ENCODE results near the gene PKP2.

The PKP2 gene

DNA sequence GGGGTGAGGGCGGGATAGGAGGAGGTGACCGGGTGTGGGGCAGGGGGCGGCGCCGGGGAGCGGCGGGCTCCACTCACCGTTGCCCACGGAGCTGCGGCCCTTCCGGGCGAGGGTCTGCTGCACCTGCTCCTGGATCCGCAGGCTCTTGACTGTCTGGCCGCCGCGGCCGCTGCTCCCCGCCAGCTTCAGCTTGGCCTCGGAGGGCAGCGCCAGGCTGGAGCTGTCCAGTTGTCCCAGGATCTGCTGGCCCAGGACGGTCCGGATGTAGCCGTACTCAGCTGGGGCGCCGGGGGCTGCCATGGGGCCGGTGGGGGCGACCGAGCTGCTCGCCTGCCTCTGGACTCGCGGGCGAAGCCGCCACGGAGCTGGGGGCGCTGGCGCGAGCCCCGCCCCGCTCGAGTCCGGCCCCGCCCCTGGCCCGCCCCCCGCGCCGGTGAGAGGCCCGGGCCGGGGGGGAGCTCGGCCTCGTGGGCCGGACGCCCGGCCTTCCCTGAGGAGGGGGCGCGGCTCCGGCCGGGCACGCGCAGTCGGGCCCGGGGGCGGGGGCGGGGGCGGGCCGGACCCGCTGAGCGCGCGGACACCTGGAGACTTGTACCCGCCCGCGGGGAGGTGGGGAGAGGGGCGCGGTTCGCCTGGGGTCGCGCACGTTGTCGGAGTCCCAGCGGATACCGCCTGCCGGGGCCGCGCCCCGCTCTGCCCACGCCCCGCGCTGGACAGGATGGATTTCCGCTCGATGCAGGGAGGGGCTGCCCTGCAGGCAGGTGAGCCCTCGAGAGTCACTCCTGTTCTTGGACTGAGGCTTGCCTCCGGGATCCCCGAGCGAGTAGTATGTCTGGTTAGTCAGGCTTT, at the start of gene PKP2:
Gene PKP2 (minus strand): TSS at position 346 of the 849 bp plus-strand sequence. CDS start 46 bp downstream, at position 300.
- no peak for DNase-seq (ENCODE audit: low read depth in 2 of 2)

DNA sequence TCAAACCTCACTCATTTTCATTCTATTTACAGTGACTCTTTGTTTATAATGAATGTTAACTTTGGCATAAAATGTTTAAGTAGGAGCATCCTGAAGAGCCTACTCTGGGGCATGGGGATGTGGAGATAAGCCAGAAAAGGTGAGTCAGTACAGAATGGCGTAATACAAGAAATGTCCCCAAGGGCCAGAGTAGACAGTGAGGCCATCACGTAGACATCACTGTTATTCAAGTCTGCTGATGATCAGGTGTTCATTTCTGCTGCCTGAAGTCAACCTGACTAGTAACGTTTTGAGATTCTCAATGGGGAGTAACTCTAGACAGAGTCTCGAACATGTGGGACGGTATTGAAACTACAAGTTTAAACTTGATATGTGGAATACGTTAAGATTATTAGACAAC, 47.6 kb upstream of the PKP2 start:
- no peak for DNase-seq (ENCODE audit: low read depth in 2 of 2)

GRCh38 chr12:32939801-32940200, 43.2 kb upstream of the PKP2 start:
- no peak for DNase-seq (ENCODE audit: low read depth in 2 of 2)

- no peak for DNase-seq (ENCODE audit: low read depth in 2 of 2)
Measured at GRCh38 chr12:32926963-32927362, 30.4 kb upstream of the PKP2 start.

DNA sequence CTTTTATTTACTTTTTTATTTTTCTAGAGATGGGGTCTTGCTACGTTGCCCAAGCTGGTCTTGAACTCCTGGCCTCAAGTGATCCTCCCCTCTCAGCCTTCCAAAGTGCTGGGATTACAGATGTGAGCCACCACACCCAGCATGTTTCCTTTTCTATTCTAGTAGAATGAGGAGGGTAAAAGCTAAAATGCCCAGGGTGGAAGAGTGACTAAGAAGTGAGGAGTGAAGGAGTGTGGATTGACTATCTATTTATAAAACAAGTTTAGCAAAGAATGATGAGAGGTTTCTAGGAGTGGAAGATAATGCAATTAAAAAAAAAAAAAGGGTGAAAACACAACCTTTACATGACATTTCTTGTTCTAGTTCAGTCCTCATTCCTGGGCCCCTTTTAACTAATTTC, 29.8 kb upstream of the PKP2 start:
- DNase-seq (ENCODE audit: low read depth in 2 of 2) = no peak

GRCh38 chr12:32922546-32923297, 26.1 kb upstream of the PKP2 start:
- DNase-seq (ENCODE audit: low read depth in 2 of 2) = no peak

DNA sequence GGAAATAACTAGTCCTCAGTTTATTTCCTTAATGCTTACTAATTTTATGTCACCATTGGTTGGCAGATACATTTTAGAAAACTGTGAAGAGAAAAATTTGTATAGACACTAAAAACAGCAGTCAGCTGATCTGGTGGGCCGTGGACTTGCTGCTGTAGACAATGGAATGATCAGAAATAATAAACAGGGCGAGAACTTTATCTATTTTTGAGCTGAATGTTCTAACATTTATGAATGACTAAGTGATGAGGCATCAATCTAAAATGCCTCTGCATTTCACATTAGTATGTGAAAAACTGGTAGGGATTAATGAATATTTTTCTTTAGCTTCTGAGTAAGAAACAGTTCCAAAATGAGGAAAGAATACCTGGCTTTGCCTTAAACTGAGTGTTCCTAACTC, 24.8 kb upstream of the PKP2 start:
- DNase-seq (ENCODE audit: low read depth in 2 of 2) = no peak

DNA sequence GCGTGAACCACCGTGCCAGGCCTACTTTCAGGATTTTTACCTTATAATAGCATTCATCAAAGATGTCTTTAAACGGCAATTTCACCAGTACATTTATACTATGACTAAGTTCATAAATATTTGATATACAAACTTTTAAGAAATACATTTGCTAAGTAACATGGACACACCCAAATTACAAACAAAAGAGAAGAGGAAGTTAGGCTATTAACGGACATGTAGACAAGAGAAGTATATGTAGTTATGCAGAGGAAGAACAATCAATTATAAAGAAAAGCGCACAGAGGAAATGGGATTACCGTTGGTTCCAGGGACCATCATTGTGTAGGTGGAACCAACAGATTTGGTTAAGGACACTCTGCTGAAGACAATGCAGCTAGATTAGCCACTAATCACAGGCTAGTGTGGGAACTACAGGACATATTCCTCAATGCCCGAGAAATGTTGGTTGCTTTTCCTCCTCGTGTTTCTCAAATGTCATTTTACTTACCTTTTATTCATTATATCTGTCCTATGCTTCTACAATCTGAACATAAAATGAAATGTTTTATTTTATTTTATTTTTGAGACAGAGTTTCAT, 24.0 kb upstream of the PKP2 start:
- DNase-seq (ENCODE audit: low read depth in 2 of 2) = no peak

GRCh38 chr12:32918890-32919801, 22.6 kb upstream of the PKP2 start:
- no peak for DNase-seq (ENCODE audit: low read depth in 2 of 2)

GRCh38 chr12:32917094-32917611, 20.6 kb upstream of the PKP2 start:
- DNase-seq (ENCODE audit: low read depth in 2 of 2) = no peak

- DNase-seq (ENCODE audit: low read depth in 2 of 2) = no peak
Measured at GRCh38 chr12:32907898-32908476, 11.4 kb upstream of the PKP2 start.

GRCh38 chr12:32907166-32907565, 10.6 kb upstream of the PKP2 start:
- DNase-seq (ENCODE audit: low read depth in 2 of 2) = no peak

DNA sequence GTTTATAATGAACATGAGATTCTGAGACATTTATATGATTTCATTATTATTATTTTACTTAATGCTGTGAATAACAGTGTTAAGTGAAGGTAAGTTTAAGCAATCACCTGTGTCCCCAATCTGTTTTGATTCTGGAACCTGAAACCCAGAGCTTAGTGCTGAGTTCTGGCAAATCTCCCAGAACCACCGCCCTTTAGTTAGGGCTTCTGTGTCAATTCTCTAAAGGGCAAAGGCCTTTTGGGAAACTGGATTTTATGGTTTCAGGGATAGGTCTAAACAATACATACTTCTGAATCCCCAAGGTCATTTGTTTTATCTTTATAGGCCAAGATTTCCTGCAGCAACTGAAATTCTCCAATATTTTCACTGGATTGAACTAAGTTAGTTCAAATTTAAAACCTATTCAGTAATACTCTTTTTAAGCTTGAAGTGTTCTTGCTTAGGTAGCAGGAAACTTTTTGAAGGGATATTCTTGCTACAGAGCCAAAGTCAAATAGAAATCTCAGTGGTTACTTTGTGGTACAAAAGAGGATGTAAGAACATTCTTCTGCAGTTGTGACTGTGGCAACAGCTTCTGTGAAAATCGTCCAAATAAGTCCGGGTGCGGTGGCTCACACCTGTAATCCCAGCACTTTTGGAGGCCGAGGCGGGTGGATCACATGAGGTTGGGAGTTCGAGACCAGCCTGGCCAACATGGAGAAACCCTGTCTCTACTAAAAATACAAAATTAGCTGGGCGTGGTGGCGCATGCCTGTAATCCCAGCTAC, 10.0 kb upstream of the PKP2 start:
- no peak for DNase-seq (ENCODE audit: low read depth in 2 of 2)

GRCh38 chr12:32903763-32904162, 7.2 kb upstream of the PKP2 start:
- no peak for DNase-seq (ENCODE audit: low read depth in 2 of 2)

DNA sequence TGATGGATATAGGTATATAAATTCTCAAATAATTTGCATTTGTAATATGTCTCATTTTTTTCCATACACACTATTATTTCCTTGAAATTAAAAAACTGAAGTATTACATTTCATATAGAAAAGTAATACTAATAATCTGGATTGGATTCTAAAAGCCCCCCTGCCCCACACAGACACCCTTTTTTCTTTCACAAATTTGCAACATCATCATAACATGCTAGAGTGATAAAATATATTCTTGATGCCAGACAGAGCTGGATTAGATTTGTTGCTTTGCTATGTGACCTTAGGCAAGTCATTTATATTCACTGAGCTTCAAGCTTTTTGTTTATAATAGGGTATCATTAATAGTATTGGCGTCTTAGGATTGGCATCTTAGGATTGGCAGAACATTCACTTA, 6.7 kb upstream of the PKP2 start:
- DNase-seq (ENCODE audit: low read depth in 2 of 2) = no peak

- no peak for DNase-seq (ENCODE audit: low read depth in 2 of 2)
Measured at GRCh38 chr12:32902287-32902997, 5.9 kb upstream of the PKP2 start.

GRCh38 chr12:32901553-32901952, 5.0 kb upstream of the PKP2 start:
- DNase-seq (ENCODE audit: low read depth in 2 of 2) = no peak

DNA sequence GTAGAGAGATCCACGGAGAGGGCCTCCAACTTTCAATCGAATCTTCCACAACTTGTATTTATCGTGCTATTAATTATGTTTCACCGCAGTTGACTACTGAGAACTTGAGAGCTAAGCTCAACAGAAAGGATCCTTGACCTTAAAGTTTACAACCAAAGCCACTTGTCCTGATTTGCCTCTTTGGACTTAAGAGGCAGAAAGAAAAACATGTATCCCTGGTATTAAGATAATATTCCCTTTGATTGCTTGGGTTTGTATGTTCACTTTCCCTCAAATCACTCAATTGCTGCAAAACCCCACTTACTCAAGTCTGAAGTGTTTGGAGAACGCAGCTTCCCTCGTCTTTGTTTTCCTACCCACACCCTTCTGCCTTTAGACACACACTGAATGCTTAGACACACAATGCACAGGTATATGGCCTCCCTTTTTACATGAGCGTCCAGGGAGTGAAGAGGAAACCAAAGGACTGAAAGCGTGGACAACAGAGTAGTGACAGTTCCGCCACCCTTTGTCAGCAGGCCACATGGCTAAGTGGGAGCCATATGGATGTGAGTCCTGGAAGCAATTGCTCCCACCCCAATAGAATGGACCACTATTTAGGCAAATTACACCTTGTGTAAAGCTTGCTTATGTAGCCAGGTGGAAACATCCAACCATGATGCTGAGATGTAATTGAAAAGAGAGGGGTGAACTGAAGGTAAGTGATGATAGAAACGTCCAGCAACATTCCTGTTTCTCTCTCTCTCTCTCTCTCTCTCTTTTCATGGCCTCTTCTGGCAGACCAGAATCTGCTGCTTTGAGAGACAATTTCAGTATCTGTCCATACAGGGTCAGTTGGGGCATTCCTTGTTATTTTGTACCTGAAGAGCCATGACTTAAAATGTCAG, 1.4 kb upstream of the PKP2 start:
- DNase-seq (ENCODE audit: low read depth in 2 of 2) = no peak

- DNase-seq (ENCODE audit: low read depth in 2 of 2) = no peak
Measured at GRCh38 chr12:32897281-32897610, 669 bp upstream of the PKP2 start.

Measured in activated CD8-positive, alpha-beta memory T cell treated with anti-CD3 and anti-CD28 coated beads for 4 hours (primary cell).